A549 (cell line): Measurements from ENCODE around the gene GAN. TPM values are rescaled to one million over a fixed set of nuclear protein-coding genes. Genes with fewer than 3 reads are reported as not detected.
A peak's percentile ranks its signal among the peaks of the same experiment; 100 is the strongest.

Experiments
- ATAC-seq, 2 experiments: fragments of 200-7000 bp in 1 of 2; fragments of >200 bp in 1 of 2; cut with Nextera tagmentation in 1 of 2; cut with Tn5 transposase in 1 of 2; 3 replicates each; pipeline versions ENCODE4 v1.8.0 to v1.9.1; 2018 to 2020; ENCODE audit warnings: mild to moderate bottlenecking in 1 of 2, moderate library complexity in 1 of 2
- CTCF ChIA-PET: fragments of 300-600 bp; sonication (Branson Sonifier 250); formaldehyde crosslinking; extraction: SDS; loops from one replicate; lab custom pipeline; 2021; ENCODE audit warnings: antibody characterized with exemption, inconsistent platforms; lab: Yijun Ruan, JAX
- POLR2A ChIA-PET: fragments of 350-600 bp; formaldehyde crosslinking; extraction: SDS; loops from one replicate; lab custom pipeline; 2021; ENCODE audit warnings: antibody characterized with exemption, inconsistent platforms; lab: Yijun Ruan, JAX
- DNase-seq, 2 experiments: peaks; one replicate each; pipeline versions ENCODE4 v3.0.0 to v3.0.0-alpha.2; 2011 to 2016; ENCODE audit warnings: low read depth in 1 of 2, low spot score in 1 of 2
- FAIRE-seq: peaks from 2 replicates; lab custom pipeline; 2011; peaks lifted over from hg19 to GRCh38; lab: Jason Lieb, UNC
- H3K27ac ChIP-seq, 2 experiments: fragments of >200 bp; sonication (Bioruptor Twin); formaldehyde crosslinking; 3 replicates each; pipeline ENCODE4 v1.5.1; 2016 to 2017
- H3K4me1 ChIP-seq: fragments of >200 bp; sonication (Bioruptor Twin); formaldehyde crosslinking; 3 replicates; pipeline ENCODE4 v1.6.1; 2016
- H3K4me2 ChIP-seq: fragments of >200 bp; sonication (Bioruptor Twin); formaldehyde crosslinking; 3 replicates; pipeline ENCODE4 v1.6.1; 2016
- H3K4me3 ChIP-seq: fragments of >200 bp; sonication (Bioruptor Twin); formaldehyde crosslinking; 3 replicates; pipeline ENCODE4 v1.5.1; 2016
- H3K9me3 ChIP-seq: fragments of >200 bp; sonication (Bioruptor Twin); formaldehyde crosslinking; 3 replicates; pipeline ENCODE4 v1.6.1; 2016
- ATOH8 ChIP-seq: fragments of 250-450 bp; sonication (Bioruptor Pico); IDR thresholded peaks from 2 replicates; pipeline ENCODE4 v1.5.0; 2020; ENCODE audit warnings: low read depth, mild to moderate bottlenecking, moderate library complexity
- BCL3 ChIP-seq: fragments of >200 bp; sonication (Bioruptor Twin); formaldehyde crosslinking; IDR thresholded peaks from 3 replicates; pipeline ENCODE4 v1.6.1; 2016
- ELK1 ChIP-seq: fragments of 150-350 bp; IDR thresholded peaks from 2 replicates; pipeline ENCODE4 v1.6.1; 2014; ENCODE audit warnings: low read depth, mild to moderate bottlenecking, low read length
- FOXS1 ChIP-seq: fragments of 250-450 bp; sonication (Bioruptor Pico); IDR thresholded peaks from 2 replicates; pipeline ENCODE4 v1.5.0; 2020; ENCODE audit warnings: mild to moderate bottlenecking, moderate library complexity
- HES2 ChIP-seq: fragments of >200 bp; sonication (Bioruptor Twin); formaldehyde crosslinking; IDR thresholded peaks from 2 replicates; pipeline ENCODE4 v1.6.1; 2016
- HMGXB4 ChIP-seq: fragments of 250-450 bp; sonication (Bioruptor Pico); IDR thresholded peaks from 2 replicates; pipeline ENCODE4 v1.5.0; 2021; ENCODE audit warnings: mild to moderate bottlenecking, moderate library complexity, borderline replicate concordance
- HOXB5 ChIP-seq: fragments of 250-450 bp; sonication (Bioruptor Pico); IDR thresholded peaks from 2 replicates; pipeline ENCODE4 v1.5.0; 2020; ENCODE audit warnings: mild to moderate bottlenecking, moderate library complexity
- KDM1A ChIP-seq: fragments of 200-600 bp; sonication (generic); IDR thresholded peaks from 2 replicates; pipeline ENCODE4 v1.6.1; 2016; ENCODE audit warnings: low read depth, mild to moderate bottlenecking
- MAFK ChIP-seq: fragments of 450-650 bp; IDR thresholded peaks from 2 replicates; pipeline ENCODE4 v1.6.1; 2014; ENCODE audit not compliant: partially characterized antibody
- PHF8 ChIP-seq: fragments of 200-600 bp; sonication (generic); IDR thresholded peaks from 2 replicates; pipeline ENCODE4 v1.6.1; 2016; ENCODE audit warnings: low read depth, mild to moderate bottlenecking, antibody characterized with exemption, moderate library complexity, borderline replicate concordance
- RAD21 ChIP-seq, 2 experiments: fragments of >200 bp in 1 of 2; sonication (Bioruptor Twin) in 1 of 2; formaldehyde crosslinking in 1 of 2; IDR thresholded peaks in 1 of 2; conservative IDR thresholded peaks in 1 of 2; 2 replicates in 1 of 2; 3 replicates in 1 of 2; pipeline ENCODE4 v1.6.1; 2012 to 2018; ENCODE audit warnings: inconsistent platforms in 1 of 2
- RFX5 ChIP-seq: fragments of 450-650 bp; IDR thresholded peaks from 2 replicates; pipeline ENCODE4 v1.7.1; 2014; ENCODE audit warnings: antibody characterized with exemption, mild to moderate bottlenecking, moderate library complexity
- TFCP2L1 ChIP-seq: fragments of 250-450 bp; sonication (Bioruptor Pico); IDR thresholded peaks from 2 replicates; pipeline ENCODE4 v1.5.0; 2021; ENCODE audit warnings: mild to moderate bottlenecking
- TP53 ChIP-seq: fragments of 250-450 bp; sonication (Bioruptor Pico); IDR thresholded peaks from 2 replicates; pipeline ENCODE4 v1.5.0; 2021; ENCODE audit warnings: mild to moderate bottlenecking, moderate library complexity
- USF2 ChIP-seq: fragments of 450-650 bp; IDR thresholded peaks from 2 replicates; pipeline ENCODE4 v1.6.1; 2014; ENCODE audit warnings: antibody characterized with exemption
- WGBS: methylation state at CpG from one replicate; pipeline ENCODE4 v1.1.6; 2017; ENCODE audit errors: missing lambda C conversion rate; 5-methylcytosine and 5-hydroxymethylcytosine counted together
- polyA plus RNA-seq, 4 experiments: library from polyadenylated mRNA; depleted of rRNA in 3 of 4; stranded (reverse); fragments of >200 nt; fragmentation: RNase III in 1 of 4; extraction: RNeasy Plus Mini Kit Qiagen cat#74134 plus additional on column Dnase treatment in 1 of 4; gene quantifications; 2 replicates in 3 of 4; 3 replicates in 1 of 4; pipeline ENCODE4 v1.2.3, GENCODE V29; 2011 to 2017

GAN gene
- polyA plus RNA-seq, 2 of the 4 experiments (the other 2 are of a cell fraction) = 2.8 to 8.1 TPM

- FAIRE-seq = no peak
- H3K9me3 ChIP-seq = peaks cover 14% of the 10 kb centered on the region
- TF ChIP-seq ATOH8 (CRISPR knock-in tag) (no peak), RFX5 (no peak), RAD21 (conservative IDR thresholded peaks at IDR 0.05 in 1 of 2, IDR thresholded peaks at IDR 0.05 in 1 of 2) (no peak), MAFK (no peak), HOXB5 (CRISPR knock-in tag) (no peak), KDM1A (no peak), USF2 (no peak), FOXS1 (CRISPR knock-in tag) (no peak), TP53 (no peak), PHF8 (no peak)
- H3K27ac ChIP-seq = peak overlapping the region in 1 of 2 experiments; percentile 65; a peak in 3 of 6 replicates
- no peak overlapping the region for H3K4me2 ChIP-seq
- H3K4me1 ChIP-seq = no peaks in the 10 kb centered on the region
- no peak for DNase-seq
- no peak overlapping the region for H3K4me3 ChIP-seq
- POLR2A ChIA-PET = no interaction called here
- 88% methylated on average over 13 of the region's 13 CpGs for WGBS
- CTCF ChIA-PET = interaction anchor here (0.9 to 1.4 kb wide), 4 partner anchors 9 to 343 kb away, joined by 3 to 7 read pairs (median 4); no protein-coding TSS in a partner anchor
- ATAC-seq = peak; percentile 19 to 37; a peak in 3 of 6 replicates
Observed at GRCh38 chr16:81394966-81395655, 80.3 kb downstream of the GAN start.

GRCh38 chr16:81397058-81397878 is 82.5 kb downstream of the GAN start:
- peaks cover 19% of the 10 kb centered on the region for H3K4me1 ChIP-seq
- 91% methylated on average over 20 of the region's 21 CpGs for WGBS
- CTCF ChIA-PET = interaction anchor here (1.0 to 2.0 kb wide), 3 partner anchors 9 to 327 kb away, joined by 3 to 4 read pairs (median 4); no protein-coding TSS in a partner anchor
- peaks cover 18% of the 10 kb centered on the region for H3K9me3 ChIP-seq
- no peak for DNase-seq
- peak overlapping the region; percentile 25 to 100; a peak in 4 of 6 replicates for H3K27ac ChIP-seq
- POLR2A ChIA-PET = no interaction called here
- no peak overlapping the region for H3K4me2 ChIP-seq
- TF ChIP-seq ELK1 (no peak), ATOH8 (CRISPR knock-in tag) (no peak), TFCP2L1 (no peak), RAD21 (conservative IDR thresholded peaks at IDR 0.05 in 1 of 2, IDR thresholded peaks at IDR 0.05 in 1 of 2) (no peak), HOXB5 (CRISPR knock-in tag) (no peak), HMGXB4 (CRISPR knock-in tag) (no peak), BCL3 (no peak), HES2 (no peak)
- TF ChIP-seq, all 56 proteins: peak for 0
- no peak overlapping the region for H3K4me3 ChIP-seq
- no peak for ATAC-seq
- FAIRE-seq = no peak
